VCaP (cell line): ENCODE results near the gene SPECC1L.
A peak's percentile ranks its signal among the peaks of the same experiment; 100 is the strongest.

Experiments
- H3K27ac ChIP-seq: fragments of 450-650 bp; 2 replicates; pipeline ENCODE4 v1.5.1; 2017
- CTCF ChIP-seq: fragments of 450-650 bp; conservative IDR thresholded peaks from 2 replicates; pipeline ENCODE4 v1.5.1; 2017; ENCODE audit warnings: mild to moderate bottlenecking, moderate library complexity

The SPECC1L gene, protein sequence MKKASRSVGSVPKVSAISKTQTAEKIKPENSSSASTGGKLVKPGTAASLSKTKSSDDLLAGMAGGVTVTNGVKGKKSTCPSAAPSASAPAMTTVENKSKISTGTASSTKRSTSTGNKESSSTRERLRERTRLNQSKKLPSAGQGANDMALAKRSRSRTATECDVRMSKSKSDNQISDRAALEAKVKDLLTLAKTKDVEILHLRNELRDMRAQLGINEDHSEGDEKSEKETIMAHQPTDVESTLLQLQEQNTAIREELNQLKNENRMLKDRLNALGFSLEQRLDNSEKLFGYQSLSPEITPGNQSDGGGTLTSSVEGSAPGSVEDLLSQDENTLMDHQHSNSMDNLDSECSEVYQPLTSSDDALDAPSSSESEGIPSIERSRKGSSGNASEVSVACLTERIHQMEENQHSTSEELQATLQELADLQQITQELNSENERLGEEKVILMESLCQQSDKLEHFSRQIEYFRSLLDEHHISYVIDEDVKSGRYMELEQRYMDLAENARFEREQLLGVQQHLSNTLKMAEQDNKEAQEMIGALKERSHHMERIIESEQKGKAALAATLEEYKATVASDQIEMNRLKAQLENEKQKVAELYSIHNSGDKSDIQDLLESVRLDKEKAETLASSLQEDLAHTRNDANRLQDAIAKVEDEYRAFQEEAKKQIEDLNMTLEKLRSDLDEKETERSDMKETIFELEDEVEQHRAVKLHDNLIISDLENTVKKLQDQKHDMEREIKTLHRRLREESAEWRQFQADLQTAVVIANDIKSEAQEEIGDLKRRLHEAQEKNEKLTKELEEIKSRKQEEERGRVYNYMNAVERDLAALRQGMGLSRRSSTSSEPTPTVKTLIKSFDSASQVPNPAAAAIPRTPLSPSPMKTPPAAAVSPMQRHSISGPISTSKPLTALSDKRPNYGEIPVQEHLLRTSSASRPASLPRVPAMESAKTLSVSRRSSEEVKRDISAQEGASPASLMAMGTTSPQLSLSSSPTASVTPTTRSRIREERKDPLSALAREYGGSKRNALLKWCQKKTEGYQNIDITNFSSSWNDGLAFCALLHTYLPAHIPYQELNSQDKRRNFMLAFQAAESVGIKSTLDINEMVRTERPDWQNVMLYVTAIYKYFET

GRCh38 chr22:24270556-24271385 is at the start of gene SPECC1L:
Gene SPECC1L (plus strand): TSS chr22:24270831. CDS start chr22:24302232, 31,401 bp downstream.
- peak within 1 kb of the TSS; percentile 98 for H3K27ac ChIP-seq
- TF ChIP-seq CTCF = 0 out of 2 replicates have a peak, but pooled peaks have one; percentile 17

GRCh38 chr22:24224468-24224867 is 46.2 kb upstream of the SPECC1L start:
- TF ChIP-seq CTCF = no peak
- H3K27ac ChIP-seq = no peak overlapping the region

- no peak for TF ChIP-seq CTCF
Observed at GRCh38 chr22:24225044-24225601, 45.5 kb upstream of the SPECC1L start.

GRCh38 chr22:24225951-24226350 is 44.7 kb upstream of the SPECC1L start:
- no peak for TF ChIP-seq CTCF
- H3K27ac ChIP-seq = no peak overlapping the region

More at GRCh38 chr22:24225044-24225601, 45.5 kb upstream of the SPECC1L start:
- H3K27ac ChIP-seq = no peak overlapping the region

GRCh38 chr22:24230911-24231656 is 39.5 kb upstream of the SPECC1L start:
- H3K27ac ChIP-seq = no peak overlapping the region
- TF ChIP-seq CTCF = no peak; the same call in 1 of the 2 replicates

DNA sequence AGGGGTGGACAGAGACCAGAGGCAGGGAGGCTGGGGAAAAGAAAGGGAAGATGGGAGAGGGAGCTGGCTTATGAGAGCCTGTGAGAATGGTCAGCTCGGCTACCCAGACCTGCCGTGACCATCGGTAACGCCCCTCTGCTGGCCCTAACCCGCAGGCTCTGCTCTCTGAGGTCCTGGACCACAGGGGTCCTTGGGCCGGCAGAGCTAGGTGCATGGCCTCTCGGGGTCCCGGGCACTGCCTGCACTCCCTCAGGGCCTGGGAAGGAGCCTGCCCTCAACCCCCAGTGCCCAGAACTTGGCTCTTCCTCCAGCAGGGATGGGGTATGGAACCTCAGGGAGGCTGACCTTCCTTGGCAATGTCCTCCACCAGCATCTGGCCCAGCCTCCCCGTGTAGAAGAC is 38.9 kb upstream of the SPECC1L start:
- no peak overlapping the region for H3K27ac ChIP-seq
- TF ChIP-seq CTCF = no peak
